GM19395 (cell line): ENCODE results near the gene CLMP.
"Not testable (repeated sequence)": the region's sequence is repeated elsewhere in the genome, so short reads cannot be mapped to it uniquely, and the experiment has no call there.

Source experiments
- ATAC-seq: cut with Tn5 transposase; IDR thresholded peaks from one replicate; pipeline ENCODE4 v1.9.1; 2021; ENCODE audit warnings: mild to moderate bottlenecking, moderate library complexity; ENCODE audit not compliant: unreplicated experiment

The CLMP gene

DNA sequence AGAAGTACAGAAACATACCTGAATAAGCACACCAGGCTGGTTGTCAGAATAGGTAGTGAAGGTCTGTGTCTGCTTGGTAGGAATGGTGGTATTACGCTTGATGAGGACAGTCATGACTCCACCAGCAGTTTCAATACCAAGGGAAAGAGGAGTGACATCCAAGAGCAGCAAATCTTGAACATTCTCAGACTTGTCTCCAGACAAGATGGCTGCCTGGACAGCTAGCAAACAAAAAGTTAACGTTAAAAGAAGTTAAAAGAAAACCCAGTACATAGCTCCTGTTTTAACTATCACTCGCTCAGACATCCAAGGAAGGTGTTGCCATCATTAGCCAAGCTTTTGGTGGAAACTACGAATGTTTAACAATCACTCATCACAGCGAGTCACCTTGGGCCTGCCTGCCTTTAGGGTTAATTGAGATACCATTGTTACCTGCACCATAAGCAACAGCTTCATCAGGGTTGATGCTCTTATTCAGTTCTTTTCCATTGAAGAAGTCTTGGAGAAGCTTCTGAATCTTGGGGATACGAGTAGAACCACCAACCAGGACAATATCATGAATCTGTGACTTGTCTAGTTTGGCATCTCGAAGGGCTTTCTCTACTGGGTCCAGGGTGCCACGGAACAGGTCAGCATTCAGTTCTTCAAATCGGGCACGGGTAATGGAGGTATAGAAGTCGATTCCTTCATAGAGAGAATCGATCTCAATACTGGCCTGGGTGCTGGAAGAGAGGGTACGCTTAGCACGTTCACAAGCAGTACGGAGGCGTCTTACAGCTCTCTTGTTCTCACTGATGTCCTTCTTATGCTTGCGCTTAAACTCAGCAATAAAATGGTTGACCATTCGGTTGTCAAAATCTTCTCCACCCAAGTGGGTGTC lies 135.8 kb downstream of the CLMP start:
- not testable (repeated sequence) for ATAC-seq

DNA sequence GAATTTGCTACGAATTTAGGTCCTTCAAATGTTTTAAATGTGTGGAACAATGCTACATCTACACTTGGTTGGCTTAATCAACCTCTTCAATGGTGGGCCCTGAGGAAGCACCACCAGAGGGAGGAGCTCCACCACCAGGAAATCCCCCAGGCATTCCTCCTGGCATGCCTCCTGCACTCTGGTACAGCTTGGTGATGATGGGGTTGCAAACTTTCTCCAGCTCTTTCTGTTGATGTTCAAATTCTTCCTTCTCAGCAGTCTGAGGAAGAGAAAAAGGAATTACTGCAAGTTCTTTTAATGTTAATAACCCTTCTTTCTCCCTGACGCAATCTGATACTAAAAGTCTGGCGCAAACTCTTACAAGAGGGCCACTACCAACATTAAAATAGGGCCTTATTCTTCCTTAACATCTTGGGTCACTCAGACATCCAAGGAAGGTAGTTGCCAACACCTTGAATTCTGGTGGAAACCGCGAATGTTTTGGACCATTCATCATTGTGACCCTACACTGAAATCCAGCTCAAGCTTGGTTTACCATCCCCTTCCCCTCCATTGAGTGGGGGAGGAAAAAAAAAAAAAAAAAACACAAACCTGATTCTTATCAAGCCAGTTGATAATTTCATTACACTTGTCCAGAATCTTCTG lies 137.3 kb downstream of the CLMP start:
- no peak for ATAC-seq

DNA sequence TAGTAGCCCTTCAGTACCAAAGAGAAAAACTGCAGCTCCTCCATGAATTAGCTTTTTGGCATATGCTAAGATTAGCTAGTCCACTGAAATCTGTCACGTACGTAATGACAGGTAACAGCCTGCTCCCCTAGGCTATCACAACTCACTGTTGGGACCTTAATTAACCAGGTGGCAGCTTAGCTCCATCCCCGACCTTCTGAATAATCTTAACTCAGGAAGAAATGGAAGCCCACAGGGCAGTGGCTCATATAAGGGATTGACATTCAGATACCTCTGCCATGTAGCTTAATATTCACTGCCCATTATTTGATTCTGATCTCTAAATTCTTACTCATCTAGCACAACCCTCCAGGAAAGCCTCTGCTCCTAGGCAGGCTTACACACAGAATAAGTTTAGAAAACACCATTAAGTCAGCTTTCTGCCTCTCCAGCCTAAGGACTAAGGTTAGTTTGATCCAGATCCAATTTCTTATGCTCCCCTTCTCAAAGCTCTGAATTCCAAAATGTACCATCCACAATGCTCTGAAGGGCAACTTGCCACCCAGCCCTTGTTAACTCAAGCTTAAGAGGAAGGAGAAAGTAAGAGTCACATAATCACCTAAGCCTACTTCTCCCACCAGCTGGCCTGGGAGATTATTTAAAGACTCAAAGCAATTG lies 138.1 kb downstream of the CLMP start:
- no peak for ATAC-seq

DNA sequence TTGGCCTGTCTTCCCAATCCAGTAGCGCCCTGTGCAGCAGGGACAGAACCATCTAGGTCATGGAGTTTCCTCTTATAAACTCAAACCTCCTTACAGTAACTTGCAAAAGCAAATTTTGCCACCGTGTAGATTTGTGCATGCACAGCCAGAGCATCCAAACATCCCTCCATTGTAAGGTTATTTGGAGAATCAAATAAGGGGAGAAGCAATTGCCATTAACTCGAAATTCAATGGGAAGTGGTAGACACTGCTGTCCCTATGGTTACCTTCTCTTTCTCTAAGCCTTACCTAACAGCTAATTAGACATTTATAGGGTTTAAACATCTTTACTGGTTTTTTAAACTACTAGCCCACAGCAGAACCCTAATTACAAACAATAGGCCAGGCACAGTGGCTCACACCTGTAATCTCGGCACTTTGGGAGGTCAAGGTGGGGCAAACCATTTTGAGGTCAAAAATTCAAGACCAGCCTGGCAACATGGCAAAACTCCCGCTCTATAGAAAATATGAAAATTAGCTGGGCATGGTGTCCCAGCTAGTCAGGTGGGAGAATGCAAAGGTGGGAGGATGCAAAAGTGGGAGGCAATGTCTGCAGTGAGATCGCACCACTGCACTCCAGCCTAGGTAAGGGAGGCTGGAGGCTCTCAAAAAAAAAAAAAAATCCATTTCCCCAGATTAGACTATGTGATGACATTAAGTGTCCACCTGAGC lies 139.7 kb downstream of the CLMP start:
- ATAC-seq = peak; percentile 1

DNA sequence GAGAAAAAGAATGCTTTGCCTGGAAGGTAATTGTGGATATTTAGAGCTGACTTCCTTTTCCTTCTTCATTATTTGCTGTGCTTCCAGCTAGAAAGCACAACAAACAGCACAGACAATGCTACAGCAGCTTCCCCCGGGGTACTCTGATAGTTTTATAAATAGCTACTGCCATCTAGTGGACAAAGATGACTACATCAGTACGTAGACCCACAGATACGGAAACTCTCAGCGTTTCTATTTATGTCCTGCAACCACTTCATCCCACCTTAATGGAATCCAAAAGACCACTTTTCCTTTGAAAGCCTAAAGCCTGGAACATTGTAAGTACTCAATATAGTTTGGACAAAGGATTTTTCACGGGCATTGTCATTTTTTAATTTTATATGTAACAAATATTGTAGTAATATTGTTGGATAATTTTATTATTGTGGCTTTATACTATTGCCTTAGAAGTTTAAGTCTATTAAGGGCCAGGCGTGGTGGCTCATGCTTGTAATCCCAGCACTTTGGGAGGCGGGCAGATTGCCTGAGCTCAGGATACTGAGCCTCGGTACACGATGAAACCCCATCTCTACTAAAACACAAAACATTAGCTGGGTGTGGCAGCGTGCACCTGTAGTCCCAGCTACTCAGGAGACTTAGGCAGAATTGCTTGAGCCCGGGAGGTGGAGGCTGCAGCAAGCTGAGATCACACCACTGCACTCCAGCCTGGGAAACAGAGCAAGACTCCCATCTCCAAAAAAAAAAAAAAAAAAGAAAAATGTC lies 140.6 kb downstream of the CLMP start:
- ATAC-seq = peak; percentile 82

GRCh38 chr11:123052901-123053721 lies 141.9 kb downstream of the CLMP start:
- ATAC-seq = no peak

GRCh38 chr11:123051634-123052033 lies 143.4 kb downstream of the CLMP start:
- no peak for ATAC-seq

- ATAC-seq = no peak
Observed at GRCh38 chr11:123051146-123051545, 143.9 kb downstream of the CLMP start.

DNA sequence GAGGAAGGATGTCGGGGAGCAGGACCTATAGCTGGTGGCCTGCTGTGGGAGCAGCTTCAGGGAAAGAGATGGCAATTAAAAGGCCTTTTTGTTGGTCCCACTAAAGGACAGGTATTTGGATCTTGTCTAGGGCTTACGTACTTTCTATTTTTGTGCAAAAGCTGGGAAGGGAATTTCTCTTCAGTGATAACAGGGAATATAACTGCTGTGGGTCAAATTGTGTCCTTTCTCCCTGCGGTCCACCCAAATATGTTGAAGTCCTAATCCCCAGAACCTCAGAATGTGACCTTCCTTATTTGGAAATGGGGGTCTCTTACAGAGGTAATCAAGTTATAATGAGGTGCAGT lies 147.1 kb downstream of the CLMP start:
- ATAC-seq = no peak

- no peak for ATAC-seq
Observed at GRCh38 chr11:123047266-123047946, 147.6 kb downstream of the CLMP start.

GRCh38 chr11:123046473-123047259 lies 148.4 kb downstream of the CLMP start:
- no peak for ATAC-seq

GRCh38 chr11:123045101-123045500 lies 149.9 kb downstream of the CLMP start:
- no peak for ATAC-seq

DNA sequence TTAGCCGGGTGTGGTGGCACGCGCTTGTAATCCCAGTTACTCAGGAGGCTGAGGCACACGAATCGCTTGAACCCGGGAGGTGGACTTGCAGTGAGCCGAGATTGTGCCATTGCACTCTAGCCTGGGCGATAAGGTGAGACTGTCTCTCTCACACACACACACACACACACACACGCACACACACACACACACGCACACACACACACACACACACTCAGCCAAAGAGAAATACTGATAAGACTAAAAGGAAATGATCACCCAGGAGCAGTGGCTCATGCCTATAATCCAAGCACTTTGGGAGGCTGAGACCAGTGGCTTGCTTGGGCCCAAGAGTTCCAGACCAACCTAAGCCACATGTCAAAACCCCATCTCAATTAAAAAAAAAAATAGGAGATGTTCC lies 153.9 kb downstream of the CLMP start:
- no peak for ATAC-seq

DNA sequence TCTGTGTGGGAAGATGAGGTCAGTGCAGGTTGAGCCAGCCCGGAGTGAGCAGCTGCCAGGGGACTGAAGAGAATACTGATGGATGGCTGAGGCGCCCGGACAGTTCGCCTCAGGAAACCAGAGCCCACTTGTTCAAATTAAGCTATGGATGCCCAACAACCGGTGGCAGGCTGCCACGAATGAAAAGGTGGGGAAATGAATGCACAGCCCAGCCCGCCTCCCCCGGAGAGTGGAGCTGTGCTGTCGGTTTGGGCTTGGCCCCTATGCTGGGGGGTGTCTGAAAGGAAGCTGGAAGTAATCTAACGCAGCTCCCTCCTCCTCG lies 155.0 kb downstream of the CLMP start:
- ATAC-seq = no peak

- no peak for ATAC-seq
Observed at GRCh38 chr11:123035831-123036230, 159.2 kb downstream of the CLMP start.

- no peak for ATAC-seq
Observed at GRCh38 chr11:123034597-123034996, 160.5 kb downstream of the CLMP start.

DNA sequence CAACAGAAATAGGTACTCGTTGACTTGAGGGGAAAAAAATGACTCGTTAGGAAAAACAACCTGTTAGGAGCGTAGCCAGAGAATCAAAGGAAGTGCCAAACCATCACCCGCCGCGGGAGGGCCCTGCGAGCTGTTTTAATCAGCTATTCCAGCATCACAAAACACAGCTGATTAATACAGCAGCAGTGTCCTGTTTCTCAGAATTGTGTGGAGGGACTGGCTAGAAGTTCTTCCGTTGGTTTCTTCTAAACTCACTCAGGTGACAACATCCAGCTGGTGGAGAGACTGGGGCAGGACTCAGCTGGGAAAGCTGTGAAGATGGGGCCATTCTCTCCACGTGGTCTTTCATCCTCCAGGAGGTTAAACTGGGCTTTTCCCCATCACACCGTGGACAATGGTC lies 161.2 kb downstream of the CLMP start:
- no peak for ATAC-seq

DNA sequence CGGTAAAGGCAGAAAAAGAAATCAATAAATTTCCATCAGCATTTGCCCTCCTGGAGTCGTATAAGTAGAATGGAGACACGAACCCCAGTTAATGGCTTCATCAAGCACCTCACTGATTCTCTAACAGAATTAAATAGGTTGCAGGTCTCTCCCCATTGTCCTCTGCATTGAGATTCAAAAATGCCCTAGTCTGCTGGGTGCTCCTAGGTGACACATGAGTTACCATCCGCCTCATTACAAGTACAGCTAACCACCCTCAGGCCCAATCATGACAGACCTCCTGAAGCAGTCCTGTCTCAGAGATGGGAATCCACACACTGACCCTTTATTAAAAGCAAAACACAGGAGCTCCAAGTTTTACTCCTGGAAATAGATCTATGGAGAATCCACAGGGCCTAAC lies 164.5 kb downstream of the CLMP start:
- ATAC-seq = no peak

GRCh38 chr11:123020968-123021367 lies 174.1 kb downstream of the CLMP start:
- peak; percentile 77 for ATAC-seq
